ENCODE results near the gene CRYGB.

CRYGB gene

DNA sequence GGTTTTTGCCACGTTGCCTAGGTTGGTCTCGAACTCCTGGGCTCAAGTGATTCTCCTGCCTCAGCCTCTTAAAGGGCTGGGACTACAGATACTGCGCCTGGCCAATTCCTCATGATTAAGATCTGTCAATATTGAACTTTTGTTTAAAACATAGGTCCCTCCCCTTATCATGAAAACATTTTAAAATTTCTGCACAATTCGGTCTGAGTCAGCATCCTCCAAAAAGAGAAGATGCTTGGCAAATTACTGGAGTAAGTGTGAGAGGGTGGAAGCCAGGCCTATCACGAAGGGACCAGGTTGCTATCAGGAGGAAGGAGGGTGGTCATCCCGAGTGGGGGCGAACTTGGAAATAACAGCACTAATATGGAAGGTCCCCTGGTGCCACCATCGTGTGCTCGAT, 28.2 kb upstream of the CRYGB start (continued):
- TF ChIP-seq ZIC2 (tag by site-specific recombination; IDR thresholded peaks at IDR 0.05): no peak

DNA sequence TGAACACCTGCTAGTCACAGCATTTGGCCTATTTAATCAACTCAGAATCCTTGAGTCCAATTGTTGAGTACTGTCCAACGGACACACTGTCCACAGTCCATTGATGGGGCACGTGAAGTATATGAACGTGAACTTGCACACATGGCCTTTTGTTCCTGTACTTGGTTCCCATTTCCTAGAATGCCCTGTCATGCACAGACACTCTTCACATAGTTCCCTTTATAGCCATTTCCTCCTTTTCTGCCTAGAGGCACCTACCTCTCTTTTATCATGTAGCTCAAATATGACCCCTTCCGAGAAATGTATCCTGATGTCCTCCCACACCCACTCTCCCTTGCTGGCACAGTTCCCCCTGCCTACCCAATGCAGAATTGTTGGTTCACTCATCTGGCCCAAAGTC, 26.2 kb upstream of the CRYGB start:
- Histone ChIP-seq H3K4me3 (ENCODE audit: low read depth, low read length) (no peak overlapping the region), H3K36me3 (ENCODE audit: control insufficient read depth in 2 of 2, insufficient read depth in 1 of 2, low read length in 2 of 2) (no peaks in the 10 kb centered on the region), H3K27ac (ENCODE audit: extremely low read depth, low read depth, low read length) (no peak overlapping the region), H3K9me3 (ENCODE audit: control insufficient read depth, insufficient read depth, low read depth, low read length) (no peaks in the 10 kb centered on the region), H3K4me1 (ENCODE audit: control insufficient read depth, insufficient read depth, low read length) (no peaks in the 10 kb centered on the region)
- CTCF ChIA-PET: interaction anchor here (0.9 kb wide), 1 partner anchor 70 kb away, joined by 4 read pairs; no protein-coding TSS in a partner anchor
- POLR2A ChIA-PET: interaction anchor here (0.6 kb wide), 1 partner anchor 13 kb away, joined by 7 read pairs; no protein-coding TSS in a partner anchor
- TF ChIP-seq ZNF391 (tag by site-specific recombination; IDR thresholded peaks at IDR 0.05; ENCODE audit: borderline replicate concordance, low read depth) (no peak), ZNF37A (tag by site-specific recombination; IDR thresholded peaks at IDR 0.05) (no peak), MYNN (tag by site-specific recombination; IDR thresholded peaks at IDR 0.05; ENCODE audit: borderline replicate concordance) (no peak), ZNF19 (tag by site-specific recombination; IDR thresholded peaks at IDR 0.05; ENCODE audit: low read depth) (no peak), ZBTB21 (tag by site-specific recombination; IDR thresholded peaks at IDR 0.05) (no peak), ZIC2 (tag by site-specific recombination; IDR thresholded peaks at IDR 0.05) (no peak), ZNF146 (tag by site-specific recombination; IDR thresholded peaks at IDR 0.05) (no peak), SETDB1 (IDR thresholded peaks at IDR 0.05; ENCODE audit: insufficient read length, low read length) (no peak), ZNF10 (tag by site-specific recombination; IDR thresholded peaks at IDR 0.05) (no peak), KLF10 (tag by site-specific recombination; IDR thresholded peaks at IDR 0.05) (no peak), ZNF561 (tag by site-specific recombination; IDR thresholded peaks at IDR 0.05; ENCODE audit: borderline replicate concordance) (no peak), ZNF133 (tag by site-specific recombination; IDR thresholded peaks at IDR 0.05) (no peak), REPIN1 (tag by site-specific recombination; IDR thresholded peaks at IDR 0.05; ENCODE audit: low read depth) (no peak), ZSCAN23 (tag by site-specific recombination; IDR thresholded peaks at IDR 0.05) (no peak), KLF9 (tag by site-specific recombination; IDR thresholded peaks at IDR 0.05; ENCODE audit: low read depth) (no peak), ZNF76 (tag by site-specific recombination; IDR thresholded peaks at IDR 0.05; ENCODE audit: borderline replicate concordance, low read depth) (no peak)
- TF ChIP-seq, protein P1, sequence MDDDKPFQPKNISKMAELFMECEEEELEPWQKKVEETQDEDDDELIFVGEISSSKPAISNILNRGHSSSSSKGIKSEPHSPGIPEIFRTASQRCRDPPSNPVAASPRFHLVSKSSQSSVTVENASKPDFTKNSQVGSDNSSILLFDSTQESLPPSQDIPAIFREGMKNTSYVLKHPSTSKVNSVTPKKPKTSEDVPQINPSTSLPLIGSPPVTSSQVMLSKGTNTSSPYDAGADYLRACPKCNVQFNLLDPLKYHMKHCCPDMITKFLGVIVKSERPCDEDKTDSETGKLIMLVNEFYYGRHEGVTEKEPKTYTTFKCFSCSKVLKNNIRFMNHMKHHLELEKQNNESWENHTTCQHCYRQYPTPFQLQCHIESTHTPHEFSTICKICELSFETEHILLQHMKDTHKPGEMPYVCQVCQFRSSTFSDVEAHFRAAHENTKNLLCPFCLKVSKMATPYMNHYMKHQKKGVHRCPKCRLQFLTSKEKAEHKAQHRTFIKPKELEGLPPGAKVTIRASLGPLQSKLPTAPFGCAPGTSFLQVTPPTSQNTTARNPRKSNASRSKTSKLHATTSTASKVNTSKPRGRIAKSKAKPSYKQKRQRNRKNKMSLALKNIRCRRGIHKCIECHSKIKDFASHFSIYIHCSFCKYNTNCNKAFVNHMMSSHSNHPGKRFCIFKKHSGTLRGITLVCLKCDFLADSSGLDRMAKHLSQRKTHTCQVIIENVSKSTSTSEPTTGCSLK (tag by site-specific recombination; IDR thresholded peaks at IDR 0.05): no peak
- TF ChIP-seq, protein P2, sequence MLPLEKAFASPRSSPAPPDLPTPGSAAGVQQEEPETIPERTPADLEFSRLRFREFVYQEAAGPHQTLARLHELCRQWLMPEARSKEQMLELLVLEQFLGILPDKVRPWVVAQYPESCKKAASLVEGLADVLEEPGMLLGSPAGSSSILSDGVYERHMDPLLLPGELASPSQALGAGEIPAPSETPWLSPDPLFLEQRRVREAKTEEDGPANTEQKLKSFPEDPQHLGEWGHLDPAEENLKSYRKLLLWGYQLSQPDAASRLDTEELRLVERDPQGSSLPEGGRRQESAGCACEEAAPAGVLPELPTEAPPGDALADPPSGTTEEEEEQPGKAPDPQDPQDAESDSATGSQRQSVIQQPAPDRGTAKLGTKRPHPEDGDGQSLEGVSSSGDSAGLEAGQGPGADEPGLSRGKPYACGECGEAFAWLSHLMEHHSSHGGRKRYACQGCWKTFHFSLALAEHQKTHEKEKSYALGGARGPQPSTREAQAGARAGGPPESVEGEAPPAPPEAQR (tag by site-specific recombination; IDR thresholded peaks at IDR 0.05): no peak
- TF ChIP-seq, protein P3, sequence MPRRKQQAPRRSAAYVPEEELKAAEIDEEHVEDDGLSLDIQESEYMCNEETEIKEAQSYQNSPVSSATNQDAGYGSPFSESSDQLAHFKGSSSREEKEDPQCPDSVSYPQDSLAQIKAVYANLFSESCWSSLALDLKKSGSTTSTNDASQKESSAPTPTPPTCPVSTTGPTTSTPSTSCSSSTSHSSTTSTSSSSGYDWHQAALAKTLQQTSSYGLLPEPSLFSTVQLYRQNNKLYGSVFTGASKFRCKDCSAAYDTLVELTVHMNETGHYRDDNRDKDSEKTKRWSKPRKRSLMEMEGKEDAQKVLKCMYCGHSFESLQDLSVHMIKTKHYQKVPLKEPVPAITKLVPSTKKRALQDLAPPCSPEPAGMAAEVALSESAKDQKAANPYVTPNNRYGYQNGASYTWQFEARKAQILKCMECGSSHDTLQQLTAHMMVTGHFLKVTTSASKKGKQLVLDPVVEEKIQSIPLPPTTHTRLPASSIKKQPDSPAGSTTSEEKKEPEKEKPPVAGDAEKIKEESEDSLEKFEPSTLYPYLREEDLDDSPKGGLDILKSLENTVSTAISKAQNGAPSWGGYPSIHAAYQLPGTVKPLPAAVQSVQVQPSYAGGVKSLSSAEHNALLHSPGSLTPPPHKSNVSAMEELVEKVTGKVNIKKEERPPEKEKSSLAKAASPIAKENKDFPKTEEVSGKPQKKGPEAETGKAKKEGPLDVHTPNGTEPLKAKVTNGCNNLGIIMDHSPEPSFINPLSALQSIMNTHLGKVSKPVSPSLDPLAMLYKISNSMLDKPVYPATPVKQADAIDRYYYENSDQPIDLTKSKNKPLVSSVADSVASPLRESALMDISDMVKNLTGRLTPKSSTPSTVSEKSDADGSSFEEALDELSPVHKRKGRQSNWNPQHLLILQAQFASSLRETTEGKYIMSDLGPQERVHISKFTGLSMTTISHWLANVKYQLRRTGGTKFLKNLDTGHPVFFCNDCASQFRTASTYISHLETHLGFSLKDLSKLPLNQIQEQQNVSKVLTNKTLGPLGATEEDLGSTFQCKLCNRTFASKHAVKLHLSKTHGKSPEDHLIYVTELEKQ (tag by site-specific recombination; IDR thresholded peaks at IDR 0.05; ENCODE audit: borderline replicate concordance): no peak

Measured in HEK293 (cell line).